Right forelimb (tissue), 1 donor: ENCODE results near the gene FOXQ1.
"Not testable (repeated sequence)": the region's sequence is repeated elsewhere in the genome, so short reads cannot be mapped to it uniquely, and the experiment has no call there.

Experiments
- DNase-seq: peaks from one replicate; pipeline ENCODE4 v3.0.0-alpha.2; 2018

FOXQ1 gene

GRCh38 chr6:1322696-1323219 lies 10.9 kb downstream of the FOXQ1 start:
- DNase-seq: no peak

- no peak for DNase-seq
These were observed 13.0 kb downstream of the FOXQ1 start for GRCh38 chr6:1324936-1325335.

GRCh38 chr6:1325461-1326309 lies 13.8 kb downstream of the FOXQ1 start:
- DNase-seq: no peak

- no peak for DNase-seq
These were observed 14.7 kb downstream of the FOXQ1 start for GRCh38 chr6:1326535-1327121.

- DNase-seq: no peak
These were observed 15.7 kb downstream of the FOXQ1 start for GRCh38 chr6:1327630-1328029.

GRCh38 chr6:1328129-1328800 lies 16.4 kb downstream of the FOXQ1 start:
- DNase-seq: no peak

- no peak for DNase-seq
These were observed 17.8 kb downstream of the FOXQ1 start for GRCh38 chr6:1329708-1330107.

DNA sequence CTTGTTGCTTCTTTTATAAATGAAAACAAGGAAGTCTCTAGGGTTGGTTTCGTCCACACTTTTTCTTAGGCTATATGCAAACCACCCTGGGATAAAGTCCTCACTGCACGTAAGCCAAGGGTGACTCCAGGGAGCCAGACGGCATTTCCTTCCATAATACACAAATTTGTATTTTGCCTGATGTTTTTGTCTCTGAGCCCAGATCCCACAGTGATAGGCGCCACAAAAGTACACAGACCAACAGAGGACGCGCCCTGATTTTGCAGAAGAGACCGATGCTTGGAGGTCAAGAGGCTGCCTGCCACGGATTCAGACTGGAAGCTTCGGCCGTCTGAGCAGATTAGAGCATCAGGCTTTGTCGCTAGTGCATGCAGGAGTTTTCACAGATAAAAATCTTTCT lies 22.8 kb downstream of the FOXQ1 start:
- DNase-seq: no peak

DNA sequence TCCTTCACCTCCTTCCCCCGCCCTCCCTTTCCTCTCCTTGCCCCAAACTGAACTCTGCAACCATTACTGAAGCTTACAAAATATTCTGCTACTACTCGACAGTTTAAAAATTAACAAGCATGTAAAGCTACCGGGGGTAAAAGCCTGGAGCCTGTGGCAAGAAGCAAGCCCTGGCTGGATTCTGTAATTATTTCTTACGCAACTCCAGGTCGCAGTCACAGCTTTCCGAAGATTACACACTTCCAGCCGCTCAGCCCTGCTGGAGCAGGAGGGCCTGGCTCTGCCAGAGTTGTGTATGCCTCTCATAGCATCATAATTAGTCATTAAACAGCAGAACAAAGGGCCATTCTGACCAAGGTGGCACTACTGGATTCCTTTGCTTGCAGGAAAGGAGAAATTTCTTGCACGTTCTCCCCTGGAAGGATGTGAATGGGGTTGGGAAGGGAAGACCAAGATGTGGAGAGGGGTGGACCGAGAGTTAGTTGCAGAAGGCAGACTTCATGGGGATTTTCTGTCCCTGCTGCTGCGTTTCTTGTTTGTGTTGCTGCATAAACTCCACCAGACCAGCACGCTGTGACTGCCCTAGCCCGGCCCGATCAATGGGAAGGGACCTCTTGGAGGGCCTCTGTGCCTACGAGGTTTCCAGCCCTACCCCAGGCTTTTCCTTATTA lies 23.6 kb downstream of the FOXQ1 start:
- no peak for DNase-seq

- DNase-seq: no peak
These were observed 24.4 kb downstream of the FOXQ1 start for GRCh38 chr6:1336246-1336843.

DNA sequence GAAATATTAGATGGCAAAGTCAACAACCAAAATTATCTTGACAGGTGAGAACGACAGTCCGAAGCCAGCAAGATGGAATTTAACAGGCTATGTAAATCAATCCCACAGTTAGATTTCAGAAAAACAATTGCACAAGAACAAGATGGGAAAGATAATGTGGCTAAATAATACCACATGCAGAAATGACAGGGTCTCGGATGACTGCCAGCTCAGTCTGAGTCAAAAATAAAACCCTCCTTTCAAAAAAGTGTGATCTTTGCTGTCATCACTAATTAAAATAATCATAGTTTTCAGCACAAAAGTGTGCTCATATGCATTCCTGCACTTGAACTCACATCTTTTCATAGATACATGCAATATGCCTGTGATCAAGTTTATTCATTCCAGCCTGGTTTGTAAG lies 25.9 kb downstream of the FOXQ1 start:
- no peak for DNase-seq

DNA sequence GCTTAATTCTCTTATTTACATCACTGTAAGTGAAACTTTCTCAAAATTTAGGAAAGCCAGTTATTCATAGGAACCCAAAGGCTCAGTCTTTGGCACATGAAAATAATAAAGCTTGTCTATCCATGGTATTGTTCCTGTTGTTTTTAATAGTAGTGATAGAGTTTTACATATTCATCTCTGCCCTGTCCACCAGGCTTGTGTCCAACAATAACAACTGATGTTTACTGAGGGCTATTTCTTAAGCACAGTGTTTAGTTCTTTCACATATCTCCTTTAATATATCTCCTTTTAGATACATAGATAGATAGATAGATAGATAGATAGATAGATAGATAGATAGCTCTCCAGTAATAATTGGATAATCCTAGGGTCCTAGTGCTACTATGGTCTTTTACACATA lies 34.2 kb downstream of the FOXQ1 start:
- DNase-seq: no peak

- DNase-seq: no peak
These were observed 34.7 kb downstream of the FOXQ1 start for GRCh38 chr6:1346558-1347091.

GRCh38 chr6:1347161-1347560 lies 35.3 kb downstream of the FOXQ1 start:
- DNase-seq: no peak

- peak; percentile 60 for DNase-seq
These were observed 36.8 kb downstream of the FOXQ1 start for GRCh38 chr6:1348675-1349074.

- no peak for DNase-seq
These were observed 37.8 kb downstream of the FOXQ1 start for GRCh38 chr6:1349655-1350054.

DNA sequence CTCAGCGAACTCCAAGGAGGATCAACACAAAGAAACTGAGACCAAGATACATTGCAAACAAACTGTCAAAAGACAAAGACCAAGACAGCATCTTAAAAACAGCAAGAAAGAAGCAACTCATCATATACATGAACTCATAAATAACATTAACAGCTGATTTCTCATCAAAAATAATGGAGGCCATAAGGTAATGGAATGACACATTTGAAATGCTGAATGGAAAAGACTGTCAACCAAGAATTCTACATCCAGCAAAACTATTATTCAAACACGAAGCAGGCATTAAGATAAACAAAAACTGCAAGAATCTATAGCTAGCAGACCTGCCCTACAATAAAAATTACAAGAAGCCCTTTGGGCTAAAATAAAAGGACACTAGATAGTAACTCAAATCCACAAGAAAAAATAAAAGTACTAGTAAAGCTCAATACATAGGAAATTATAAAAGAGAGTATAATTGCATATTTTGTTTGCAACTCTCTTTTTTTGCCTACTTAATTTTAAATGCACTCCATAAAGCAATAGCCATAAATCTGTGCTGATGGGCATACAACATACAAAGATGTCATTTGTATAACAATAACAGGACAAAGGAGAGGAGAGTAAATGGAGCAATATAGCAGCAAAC lies 39.6 kb downstream of the FOXQ1 start:
- DNase-seq: no peak

GRCh38 chr6:1355068-1355467 lies 43.2 kb downstream of the FOXQ1 start:
- not testable (repeated sequence) for DNase-seq

DNA sequence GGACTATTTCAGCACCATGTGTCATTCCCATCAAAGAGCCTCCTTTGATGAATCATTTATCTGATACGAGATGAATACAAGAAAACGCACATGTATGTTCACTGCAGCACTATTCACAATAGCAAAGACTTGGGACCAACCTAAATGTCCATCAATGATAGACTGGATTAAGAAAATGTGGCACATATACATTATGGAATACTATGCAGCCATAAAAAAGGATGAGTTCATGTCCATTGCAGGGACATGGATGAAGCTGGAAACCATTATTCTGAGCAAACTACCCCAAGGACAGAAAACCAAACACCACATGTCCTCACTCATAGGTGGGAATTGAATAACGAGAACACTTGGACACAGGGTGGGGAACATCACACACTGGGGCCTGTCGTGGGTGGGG lies 49.8 kb downstream of the FOXQ1 start:
- DNase-seq: not testable (repeated sequence)

DNA sequence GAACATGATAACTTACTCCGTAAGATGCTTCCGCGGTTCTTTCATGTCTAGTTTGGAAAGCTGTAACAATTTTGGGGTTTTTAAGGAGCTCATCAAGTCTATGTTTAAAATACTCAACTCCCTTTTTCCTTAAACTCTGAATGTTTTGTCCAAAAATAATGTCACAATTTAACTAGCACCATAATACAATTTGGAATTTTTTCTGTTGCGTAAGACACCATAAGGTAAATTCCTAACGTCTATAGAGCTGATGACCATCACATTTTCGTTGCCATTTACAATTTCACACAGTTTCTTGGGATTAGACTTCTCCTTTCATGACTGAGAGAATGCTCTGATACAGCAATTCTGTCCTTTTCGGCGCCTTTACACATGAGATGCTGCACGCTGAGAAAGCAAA lies 50.7 kb downstream of the FOXQ1 start:
- DNase-seq: no peak

- DNase-seq: no peak
These were observed 51.4 kb downstream of the FOXQ1 start for GRCh38 chr6:1363298-1363697.
